GM12878 (cell line): ENCODE results near the gene LDLRAD4. TPM values are rescaled to one million over a fixed set of nuclear protein-coding genes. Genes with fewer than 3 reads are reported as not detected.

Experiments used
- ATAC-seq: fragments of 200-7000 bp; cut with Tn5 transposase; 3 replicates; pipeline ENCODE4 v1.9.1; 2020; ENCODE audit warnings: mild to moderate bottlenecking, moderate library complexity
- BruUV-seq: library from RNA; stranded (reverse); fragments of 400-500 nt; replicated peaks from 2 replicates; lab custom pipeline; 2021; lab: Mats Ljungman, UMichigan
- CTCF ChIA-PET: fragments of 300-600 bp; sonication (Branson Sonifier 250); formaldehyde crosslinking; extraction: SDS; loops from one replicate; lab custom pipeline; 2021; ENCODE audit warnings: inconsistent platforms; lab: Yijun Ruan, JAX
- POLR2A ChIA-PET: fragments of 350-600 bp; formaldehyde crosslinking; extraction: SDS; loops from one replicate; lab custom pipeline; 2021; ENCODE audit warnings: inconsistent platforms; lab: Charles Lee
- RAD21 ChIA-PET: fragments of 300-600 bp; sonication (Branson Sonifier 250); formaldehyde crosslinking; loops from one replicate; lab custom pipeline; 2023; ENCODE audit warnings: antibody characterized with exemption; ENCODE audit not compliant: unreplicated experiment; lab: Charles Lee
- SMC1A ChIA-PET: fragments of 300-600 bp; sonication (Branson Sonifier 250); formaldehyde crosslinking; loops from one replicate; lab custom pipeline; 2023; ENCODE audit not compliant: unreplicated experiment, uncharacterized antibody; lab: Charles Lee
- DNase-seq: peaks from one replicate; pipeline ENCODE4 v3.0.0-alpha.2; 2011; ENCODE audit warnings: low read depth, low spot score
- FAIRE-seq: peaks from 3 replicates; lab custom pipeline; 2011; peaks lifted over from hg19 to GRCh38; lab: Jason Lieb, UNC
- H2AFZ ChIP-seq: 2 replicates; pipeline ENCODE4 v1.6.0; 2011; ENCODE audit warnings: low read depth, low read length, control low read depth; ENCODE audit not compliant: control insufficient read depth
- H3K27ac ChIP-seq: 2 replicates; pipeline ENCODE4 v1.5.1; 2011; ENCODE audit warnings: control low read depth; ENCODE audit not compliant: control insufficient read depth, insufficient read depth
- H3K27me3 ChIP-seq, 2 experiments: replicated peaks in 1 of 2; 2 replicates each; pipeline versions ENCODE4 v1.6.0 to v1.6.1; 2011; ENCODE audit warnings: low read length in 1 of 2; ENCODE audit not compliant: control insufficient read depth in 2 of 2, insufficient read depth in 2 of 2
- H3K36me3 ChIP-seq, 2 experiments: 2 replicates each; pipeline ENCODE4 v1.5.1; 2011; ENCODE audit warnings: low read length in 1 of 2; ENCODE audit not compliant: control insufficient read depth in 2 of 2, insufficient read depth in 2 of 2
- H3K4me1 ChIP-seq: 2 replicates; pipeline ENCODE4 v1.6.1; 2011; ENCODE audit warnings: mild to moderate bottlenecking, low read length, moderate library complexity, mixed read lengths; ENCODE audit not compliant: control insufficient read depth, insufficient read depth
- H3K4me2 ChIP-seq: 2 replicates; pipeline ENCODE4 v1.6.0; 2011; ENCODE audit warnings: control low read depth; ENCODE audit not compliant: control insufficient read depth, insufficient read depth
- H3K4me3 ChIP-seq: fragments of 200-600 bp; sonication (generic); 2 replicates; pipeline ENCODE4 v1.5.1; 2016
- H3K79me2 ChIP-seq: 2 replicates; pipeline ENCODE4 v1.6.0; 2011; ENCODE audit warnings: low read length; ENCODE audit not compliant: control insufficient read depth, insufficient read depth
- H3K9ac ChIP-seq: 2 replicates; pipeline ENCODE4 v1.8.0; 2011; ENCODE audit warnings: low read length, control low read depth, mixed read lengths; ENCODE audit not compliant: control insufficient read depth, insufficient read depth
- H3K9me3 ChIP-seq: replicated peaks from 3 replicates; pipeline ENCODE4 v1.5.1; 2011; ENCODE audit warnings: mild to moderate bottlenecking, low read length; ENCODE audit not compliant: control insufficient read depth, insufficient read depth
- H4K20me1 ChIP-seq: 2 replicates; pipeline ENCODE4 v1.6.0; 2011; ENCODE audit not compliant: control insufficient read depth, insufficient read depth
- ATF7 ChIP-seq: fragments of 450-650 bp; IDR thresholded peaks from 2 replicates; pipeline ENCODE4 v1.6.1; 2016; ENCODE audit warnings: low read depth, mild to moderate bottlenecking
- BMI1 ChIP-seq: fragments of 450-650 bp; IDR thresholded peaks from 2 replicates; pipeline ENCODE4 v1.6.1; 2016; ENCODE audit warnings: mild to moderate bottlenecking, moderate library complexity, borderline replicate concordance
- CEBPZ ChIP-seq: fragments of 150-350 bp; IDR thresholded peaks from 2 replicates; pipeline ENCODE4 v1.6.1; 2016; ENCODE audit warnings: low read depth, low read length
- FOS ChIP-seq: IDR thresholded peaks from 3 replicates; pipeline ENCODE4 v1.6.1; 2011; ENCODE audit warnings: borderline replicate concordance; ENCODE audit not compliant: insufficient read length; ENCODE audit errors: extremely low read depth
- GABPA ChIP-seq: IDR thresholded peaks from 2 replicates; pipeline ENCODE4 v1.6.1; 2014; ENCODE audit warnings: antibody characterized with exemption, low read depth, mild to moderate bottlenecking, inconsistent platforms
- LARP7 ChIP-seq: fragments of 450-650 bp; IDR thresholded peaks from 2 replicates; pipeline ENCODE4 v1.6.1; 2017; ENCODE audit warnings: mild to moderate bottlenecking
- MLLT1 ChIP-seq: fragments of 450-650 bp; IDR thresholded peaks from 2 replicates; pipeline ENCODE4 v1.6.1; 2016; ENCODE audit warnings: mild to moderate bottlenecking
- PBX3 ChIP-seq: IDR thresholded peaks from 2 replicates; pipeline ENCODE4 v1.6.1; 2011; ENCODE audit warnings: mild to moderate bottlenecking, low read depth, low read length, moderate library complexity; ENCODE audit not compliant: insufficient replicate concordance
- RAD21 ChIP-seq: IDR thresholded peaks from 2 replicates; pipeline ENCODE4 v1.6.1; 2011; ENCODE audit warnings: mild to moderate bottlenecking, low read depth, low read length, moderate library complexity; ENCODE audit not compliant: insufficient read depth
- RCOR1 ChIP-seq: conservative IDR thresholded peaks from 2 replicates; pipeline ENCODE4 v1.6.1; 2012; ENCODE audit warnings: low read depth, low read length, improper control_type of control experiment
- SMAD5 ChIP-seq: IDR thresholded peaks from 2 replicates; pipeline ENCODE4 v1.6.1; 2016; ENCODE audit warnings: antibody characterized with exemption, low read depth
- STAT1 ChIP-seq: fragments of 450-650 bp; conservative IDR thresholded peaks from 2 replicates; pipeline ENCODE4 v1.6.1; 2014; ENCODE audit warnings: antibody characterized with exemption, mild to moderate bottlenecking
- TCF12 ChIP-seq: IDR thresholded peaks from 2 replicates; pipeline ENCODE4 v1.6.1; 2011; ENCODE audit warnings: low read depth, mild to moderate bottlenecking, low read length
- USF1 ChIP-seq: IDR thresholded peaks from 2 replicates; pipeline ENCODE4 v1.6.1; 2011; ENCODE audit warnings: borderline replicate concordance, low read depth, mild to moderate bottlenecking, moderate library complexity, mixed read lengths, low read length; ENCODE audit not compliant: insufficient read depth; ENCODE audit errors: extremely low read length
- WGBS: methylation state at CpG from one replicate; pipeline ENCODE4 v1.1.6; 2016; ENCODE audit warnings: low lambda C conversion rate; ENCODE audit not compliant: insufficient replicate concordance, insufficient coverage; ENCODE audit errors: missing lambda C conversion rate; 5-methylcytosine and 5-hydroxymethylcytosine counted together
- in situ Hi-C: fragments of 300-500 bp; cut with MboI; formaldehyde crosslinking; loops from 9 replicates; pipeline ENCODE4 v1.14.3; 2018; ENCODE audit warnings: mixed read lengths
- intact Hi-C: fragments of 100-400 bp; cut with micrococcal nuclease; formaldehyde crosslinking; loops from one replicate; pipeline ENCODE4 v1.14.2; 2022; ENCODE audit not compliant: unreplicated experiment
- polyA plus RNA-seq, 11 experiments: library from polyadenylated mRNA; depleted of rRNA in 4 of 11; unstranded in 6 of 11; stranded (reverse) in 5 of 11; fragments of >200 nt; fragmentation: Nextera tagmentation in 4 of 11; fragmentation: Illumina TruSeq in 1 of 11; extraction: Ambion mirVana in 4 of 11; extraction: Trizol in 1 of 11; gene quantifications; 1 replicate in 1 of 11; 2 replicates in 10 of 11; pipeline versions ENCODE4 v1.2.1 to v1.2.3, GENCODE V29; 2011 to 2016; ENCODE audit warnings: inconsistent platforms in 2 of 11, missing spikeins in 2 of 11, low read depth in 1 of 11
- total RNA-seq, 4 experiments: library from RNA; depleted of rRNA in 3 of 4; stranded (reverse); fragments of >200 nt in 3 of 4; fragmentation: Illumina TruSeq in 1 of 4; extraction: Trizol in 1 of 4; gene quantifications; 2 replicates each; pipeline versions ENCODE4 v1.2.1 to v1.2.3, GENCODE V29; 2013 to 2021

LDLRAD4 gene
- total and polyA plus RNA-seq, 10 of the 15 experiments (the other 5 are each of a cell fraction or from before 2014, with no cell fraction given) = 2.7 to 16.8 (median 11.2) TPM

GRCh38 chr18:13331846-13332245 is 113.3 kb downstream of the LDLRAD4 start:
- no peak for DNase-seq
- SMC1A ChIA-PET = interaction anchor here (1.2 kb wide), 1 partner anchor 9 kb away, joined by 4 read pairs; no protein-coding TSS in a partner anchor
- RAD21 ChIA-PET = no interaction called here

More at GRCh38 chr18:13331846-13332245, 113.3 kb downstream of the LDLRAD4 start:
- no peak for TF ChIP-seq BMI1
- TF ChIP-seq RCOR1 = no peak
- TF ChIP-seq PBX3 = no peak
- TF ChIP-seq STAT1 = no peak
- TF ChIP-seq RAD21 = no peak
- no peak for TF ChIP-seq CEBPZ
- no peak for TF ChIP-seq TCF12
- no peak for TF ChIP-seq USF1
- no peak for TF ChIP-seq FOS
- TF ChIP-seq ATF7 = no peak
- no peak for TF ChIP-seq LARP7
- no peak for TF ChIP-seq GABPA
- TF ChIP-seq SMAD5 = no peak
- no peak for TF ChIP-seq MLLT1
- H3K27ac ChIP-seq = no peak overlapping the region
- H4K20me1 ChIP-seq = no peaks in the 10 kb centered on the region
- H3K27me3 ChIP-seq = peaks cover 0 to 1% of the 10 kb centered on the region in 2 experiments; a peak in 2 of 4 replicates
- no peak overlapping the region for H3K4me3 ChIP-seq
- no peak for ATAC-seq
- FAIRE-seq = no peak
- no peak overlapping the region for H2AFZ ChIP-seq
- no TSS peak for BruUV-seq
- in situ Hi-C loops (no loop called here), intact Hi-C loops (no loop called here)
- no peaks in the 10 kb centered on the region for H3K79me2 ChIP-seq
- ChIA-PET CTCF (interaction anchor here (0.7 kb wide), 1 partner anchor 9 kb away, joined by 3 read pairs; no protein-coding TSS in a partner anchor), POLR2A (no interaction called here)
- H3K9ac ChIP-seq = no peak overlapping the region
- no peaks in the 10 kb centered on the region for H3K9me3 ChIP-seq
- no peaks in the 10 kb centered on the region for H3K4me1 ChIP-seq
- WGBS = 40% methylated on average over 3 of the region's 3 CpGs
- H3K36me3 ChIP-seq = no peaks in the 10 kb centered on the region
- H3K4me2 ChIP-seq = no peak overlapping the region
